GM21381 (cell line): ENCODE results near the gene EXD2.
A peak's percentile ranks its signal among the peaks of the same experiment; 100 is the strongest.
"Not testable (repeated sequence)": the region's sequence is repeated elsewhere in the genome, so short reads cannot be mapped to it uniquely, and the experiment has no call there.

Source experiments
- ATAC-seq: cut with Tn5 transposase; IDR thresholded peaks from one replicate; pipeline ENCODE4 v1.9.1; 2021; ENCODE audit warnings: mild to moderate bottlenecking, moderate library complexity; ENCODE audit not compliant: unreplicated experiment

Gene EXD2, protein sequence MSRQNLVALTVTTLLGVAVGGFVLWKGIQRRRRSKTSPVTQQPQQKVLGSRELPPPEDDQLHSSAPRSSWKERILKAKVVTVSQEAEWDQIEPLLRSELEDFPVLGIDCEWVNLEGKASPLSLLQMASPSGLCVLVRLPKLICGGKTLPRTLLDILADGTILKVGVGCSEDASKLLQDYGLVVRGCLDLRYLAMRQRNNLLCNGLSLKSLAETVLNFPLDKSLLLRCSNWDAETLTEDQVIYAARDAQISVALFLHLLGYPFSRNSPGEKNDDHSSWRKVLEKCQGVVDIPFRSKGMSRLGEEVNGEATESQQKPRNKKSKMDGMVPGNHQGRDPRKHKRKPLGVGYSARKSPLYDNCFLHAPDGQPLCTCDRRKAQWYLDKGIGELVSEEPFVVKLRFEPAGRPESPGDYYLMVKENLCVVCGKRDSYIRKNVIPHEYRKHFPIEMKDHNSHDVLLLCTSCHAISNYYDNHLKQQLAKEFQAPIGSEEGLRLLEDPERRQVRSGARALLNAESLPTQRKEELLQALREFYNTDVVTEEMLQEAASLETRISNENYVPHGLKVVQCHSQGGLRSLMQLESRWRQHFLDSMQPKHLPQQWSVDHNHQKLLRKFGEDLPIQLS

GRCh38 chr14:69191340-69192111 is at the start of gene EXD2:
EXD2 (plus strand) TSS chr14:69191498; CDS start chr14:69209471, 17,973 bp downstream.
- peak; percentile 89 for ATAC-seq

GRCh38 chr14:69141550-69141949 is 49.7 kb upstream of the EXD2 start:
- ATAC-seq: no peak

DNA sequence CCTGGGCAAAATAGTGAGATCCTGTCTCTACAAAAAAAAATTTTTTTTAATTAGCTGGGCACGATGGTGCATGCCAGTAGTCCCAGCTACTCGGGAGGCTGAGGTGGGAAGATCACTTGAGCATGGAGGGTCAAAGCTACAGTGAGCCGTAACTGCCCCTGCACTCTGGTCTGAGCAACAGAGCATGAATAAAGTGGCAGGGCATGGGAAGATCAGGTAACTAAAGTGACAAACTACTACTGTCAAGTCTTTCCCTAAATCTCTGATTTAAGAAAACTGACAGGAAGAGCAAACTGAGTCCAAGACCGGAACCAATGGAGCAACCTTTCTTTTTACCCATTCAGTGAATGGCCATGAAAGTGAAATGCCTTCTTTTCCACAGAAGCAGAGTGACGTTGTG is 49.2 kb upstream of the EXD2 start:
- no peak for ATAC-seq

DNA sequence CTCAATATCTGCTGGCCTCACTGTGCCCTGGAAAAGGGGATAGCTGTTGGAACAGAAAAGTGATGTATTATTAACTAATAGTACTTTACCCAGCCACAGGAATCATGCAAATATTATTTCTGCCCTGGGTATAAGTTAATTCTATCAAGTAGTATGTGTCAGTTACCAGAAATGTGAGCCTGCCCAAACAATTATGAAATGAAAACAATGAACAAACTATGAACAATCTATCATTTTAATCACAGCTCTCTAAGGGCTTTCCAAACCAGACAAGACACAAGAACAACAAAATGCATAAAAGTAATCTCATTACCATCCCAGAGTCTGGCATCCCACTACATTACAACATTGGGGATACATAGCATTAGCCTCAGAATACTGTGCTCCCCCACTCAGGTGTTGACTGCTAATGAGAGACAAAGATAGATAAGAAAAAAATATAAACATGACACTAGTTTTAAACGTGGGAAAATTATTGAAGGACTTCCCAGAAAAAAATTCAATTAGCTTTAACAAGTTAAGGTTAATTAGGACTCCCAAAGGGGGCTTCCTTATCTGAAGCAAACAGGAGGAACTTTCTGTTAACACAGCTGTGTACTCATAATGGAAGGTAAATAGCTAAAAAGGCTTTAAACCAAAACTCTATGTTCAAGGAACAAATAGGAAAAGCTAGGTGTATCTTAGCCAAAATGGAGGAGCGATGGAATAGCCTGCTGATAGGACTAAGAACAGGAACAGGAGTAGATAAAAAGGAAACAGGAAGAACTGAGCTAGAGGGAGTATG is 41.6 kb upstream of the EXD2 start:
- no peak for ATAC-seq

DNA sequence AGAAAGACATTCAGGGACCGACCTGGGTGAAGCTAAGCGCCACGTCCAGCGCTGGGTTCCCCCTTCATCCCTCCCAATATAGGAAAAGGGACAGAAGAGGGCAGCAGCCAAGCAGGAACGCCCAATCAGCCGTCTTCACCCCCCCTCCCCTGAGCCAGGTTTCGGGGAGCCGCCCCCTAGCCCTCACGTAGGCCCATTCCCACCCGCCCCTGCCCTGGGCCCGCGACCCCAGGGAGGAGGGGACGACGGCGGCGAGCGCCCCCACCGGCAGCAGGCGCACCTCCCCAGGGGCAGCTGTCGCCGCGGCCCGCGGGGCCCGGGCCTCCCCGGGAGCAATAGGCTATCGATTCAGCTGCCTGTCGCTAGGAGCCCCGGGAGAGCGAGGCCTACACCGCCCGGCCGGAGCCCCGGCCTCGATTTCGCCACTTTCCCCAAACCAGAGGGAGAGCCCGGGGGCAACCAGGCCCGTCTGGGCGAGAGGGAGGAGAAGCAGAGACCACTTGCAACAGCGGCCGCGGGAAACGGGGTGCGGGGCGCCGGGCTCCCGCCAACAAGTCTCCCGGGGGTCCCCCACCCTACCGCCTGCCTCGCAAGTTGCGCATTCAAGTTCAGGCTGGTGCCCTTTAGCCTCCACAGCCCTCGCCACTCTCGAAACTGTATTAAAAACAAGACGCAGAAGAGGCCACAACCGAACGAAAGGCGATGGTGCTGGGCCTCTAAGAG is 39.7 kb upstream of the EXD2 start:
- ATAC-seq: peak; percentile 40

DNA sequence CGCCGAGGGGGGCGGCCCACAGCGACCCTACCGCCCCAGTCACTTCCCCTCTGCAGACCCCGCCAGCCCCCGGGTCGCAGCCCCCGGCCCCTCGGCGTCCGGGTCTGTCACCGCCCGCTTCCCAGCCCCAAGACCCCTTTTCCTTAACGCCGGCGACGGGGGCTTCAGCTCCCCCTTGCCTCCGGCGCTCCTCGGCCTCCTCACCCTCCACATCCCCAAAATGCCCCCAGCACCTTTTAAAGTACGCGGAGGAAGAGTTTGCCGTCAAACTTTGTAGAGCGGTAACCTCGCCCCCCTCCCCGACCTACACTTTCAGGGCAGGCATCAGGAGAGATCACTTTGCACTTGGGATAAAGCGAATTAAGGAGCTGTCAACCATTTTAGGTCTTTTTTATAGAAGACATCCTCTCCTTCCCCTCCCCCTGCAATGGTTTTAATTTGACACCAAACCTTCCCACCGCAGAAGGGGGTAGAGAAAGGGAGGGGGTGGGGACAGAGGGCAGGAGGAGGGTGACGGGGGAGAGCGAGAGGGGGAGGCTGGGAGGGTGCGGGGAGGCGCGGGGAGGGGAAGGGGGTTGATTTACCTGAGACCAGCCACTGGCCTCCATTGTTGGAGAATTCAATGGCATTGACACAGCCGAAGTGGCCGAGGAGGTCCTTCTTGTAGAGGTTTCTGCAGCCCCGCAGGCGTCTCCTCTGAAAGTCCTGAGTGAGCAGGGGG is 39.0 kb upstream of the EXD2 start:
- peak; percentile 3 for ATAC-seq

DNA sequence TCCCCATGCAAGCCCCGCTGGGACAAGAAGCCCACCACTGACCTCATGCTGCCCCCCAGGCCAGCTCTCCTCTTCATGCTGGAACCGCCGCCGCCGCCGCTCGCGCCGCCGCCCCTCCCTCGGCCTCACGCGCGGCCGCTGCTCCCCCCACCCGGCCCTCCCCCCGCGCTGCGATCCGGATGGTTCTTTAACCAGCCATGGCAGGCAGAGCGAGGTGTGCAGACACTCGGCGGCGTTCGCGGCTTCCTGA is 38.5 kb upstream of the EXD2 start, which contains the start of gene DCAF5:
TSS of gene DCAF5 (minus strand) at position 218 of the 250 bp plus-strand sequence. CDS start at position 77, 141 bp downstream.
- no peak for ATAC-seq

GRCh38 chr14:69153152-69153872 is 38.0 kb upstream of the EXD2 start:
- ATAC-seq: peak; percentile 86

GRCh38 chr14:69153873-69154270 is 37.4 kb upstream of the EXD2 start:
- ATAC-seq: no peak

GRCh38 chr14:69154779-69155178 is 36.5 kb upstream of the EXD2 start:
- no peak for ATAC-seq

DNA sequence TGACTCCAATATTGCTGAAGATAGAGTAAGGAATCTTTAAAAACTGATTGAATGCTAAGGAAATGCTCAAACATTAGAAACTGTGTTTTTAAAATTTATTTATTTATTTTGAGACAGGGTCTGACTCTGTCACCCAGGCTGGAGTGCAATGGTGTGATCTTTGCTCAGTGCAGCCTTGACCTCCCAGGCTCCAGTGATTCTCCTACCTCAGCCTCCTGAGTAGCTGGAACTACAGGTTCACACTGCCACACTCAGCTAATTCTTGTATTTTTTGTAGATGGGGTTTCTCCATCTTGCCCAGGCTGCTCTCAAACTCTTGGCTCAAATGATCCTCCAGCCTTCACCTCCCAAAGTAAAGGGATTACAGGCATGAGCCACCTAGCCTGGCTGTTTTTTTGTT is 35.1 kb upstream of the EXD2 start:
- no peak for ATAC-seq

DNA sequence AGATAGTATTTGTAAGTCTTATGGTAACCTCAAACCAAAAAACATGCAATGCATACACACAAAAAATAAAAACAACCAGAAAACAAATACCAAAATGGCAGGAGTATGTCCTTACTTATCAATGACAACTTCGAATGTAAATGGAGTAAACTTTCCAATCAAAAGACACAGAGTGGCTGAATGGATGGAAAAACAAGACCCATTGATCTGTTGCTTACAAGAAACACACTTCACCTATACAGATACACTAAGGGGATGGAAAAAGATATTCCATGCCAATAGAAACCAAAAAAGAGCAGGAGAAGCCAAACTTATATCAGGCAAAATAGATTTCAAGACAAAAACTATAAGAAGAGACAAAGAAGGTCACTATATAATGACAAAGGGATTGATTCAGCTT is 29.7 kb upstream of the EXD2 start:
- no peak for ATAC-seq

GRCh38 chr14:69165787-69166186 is 25.5 kb upstream of the EXD2 start:
- ATAC-seq: not testable (repeated sequence)

DNA sequence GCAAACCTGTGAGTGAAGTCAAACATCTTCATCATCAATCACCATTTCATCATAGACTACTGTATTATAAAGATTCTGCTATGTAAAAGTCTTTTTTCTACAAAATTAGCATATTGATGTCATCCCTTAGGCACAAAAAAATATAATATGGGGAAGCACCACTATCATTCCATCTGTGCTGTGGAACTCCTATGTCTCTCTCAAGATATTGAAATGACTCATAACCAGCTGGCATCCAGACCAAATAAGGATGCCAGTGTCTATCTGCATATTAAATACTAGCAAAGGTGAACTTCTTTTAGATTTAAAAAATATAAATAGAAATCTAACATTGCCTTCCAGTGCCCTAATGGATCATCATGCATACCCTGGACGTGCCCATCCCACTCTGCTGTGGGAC is 20.5 kb upstream of the EXD2 start:
- no peak for ATAC-seq

- ATAC-seq: no peak
Observed at GRCh38 chr14:69171569-69171968, 19.7 kb upstream of the EXD2 start.

GRCh38 chr14:69175130-69175529 is 16.2 kb upstream of the EXD2 start:
- no peak for ATAC-seq

DNA sequence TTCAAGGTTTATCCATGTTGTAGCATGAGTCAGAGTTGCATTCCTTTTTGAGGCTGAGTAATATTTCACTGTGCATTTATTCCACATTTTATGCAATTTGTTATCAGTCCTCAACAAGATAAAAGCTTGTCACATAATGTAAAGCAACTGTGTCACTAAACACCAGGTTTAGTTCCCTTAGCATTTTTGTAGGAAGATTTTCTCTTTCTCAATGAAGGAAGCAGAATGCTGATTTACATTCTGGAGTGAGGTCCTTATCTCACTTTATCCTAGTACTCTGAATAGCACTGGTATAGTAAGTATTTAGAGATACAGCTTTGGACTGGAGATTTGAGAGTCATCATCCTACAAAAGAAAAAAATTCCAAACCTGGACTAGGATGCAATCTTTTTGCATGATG is 9.8 kb upstream of the EXD2 start:
- no peak for ATAC-seq

GRCh38 chr14:69182580-69182979 is 8.7 kb upstream of the EXD2 start:
- ATAC-seq: not testable (repeated sequence)

DNA sequence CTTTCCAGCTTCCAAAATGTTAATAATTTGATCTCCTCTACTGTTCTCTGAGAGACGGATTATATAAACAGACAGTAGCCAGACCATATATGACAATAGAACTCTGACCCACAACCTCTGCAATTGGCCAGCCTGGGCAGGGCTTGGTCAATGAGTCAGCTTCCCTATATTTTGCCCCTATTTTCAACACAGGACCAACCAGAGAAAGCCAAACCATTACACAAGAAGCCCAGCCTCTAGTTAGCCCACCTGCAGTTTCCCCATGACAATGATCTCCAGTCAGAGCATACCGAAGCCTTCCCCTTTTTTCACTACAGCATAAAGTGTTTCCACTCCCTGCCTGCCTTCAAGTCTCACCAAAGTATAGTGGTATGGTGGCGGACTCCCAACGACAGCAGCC is 7.6 kb upstream of the EXD2 start:
- no peak for ATAC-seq
